Naive thymus-derived CD8-positive, alpha-beta T cell (primary cell): Measurements from ENCODE around the gene SLC43A1. TPM values are rescaled to one million over a fixed set of nuclear protein-coding genes. Genes with fewer than 3 reads are reported as not detected.
A peak's percentile ranks its signal among the peaks of the same experiment; 100 is the strongest.

Experiments
- ATAC-seq, 2 donors: fragments of 150-1000 bp; cut with Tn5 transposase in 1 of 2; sonication (Bioruptor Pico), chemical (Tn5 transposase) in 1 of 2; 1 replicate in 1 of 2; 2 replicates in 1 of 2; pipeline ENCODE4 v1.10.0; 2021; ENCODE audit warnings: mild to moderate bottlenecking in 2 of 2, moderate library complexity in 2 of 2
- POLR2A ChIA-PET: fragments of 350-600 bp; sonication (Branson Sonifier 250); formaldehyde crosslinking; loops from one replicate; lab custom pipeline; 2021; ENCODE audit warnings: antibody characterized with exemption; lab: Charles Lee
- DNase-seq, 10 donors: peaks; one replicate each; pipeline versions ENCODE4 v3.0.0 to v3.0.0-alpha.2; 2020 to 2022
- H3K27ac Mint-ChIP-seq, 10 donors: one replicate each; pipeline ENCODE4 v1.8.0; 2020 to 2022; ENCODE audit warnings: mild to moderate bottlenecking in 10 of 10, mixed read lengths in 10 of 10, moderate library complexity in 4 of 10, inconsistent platforms in 1 of 10
- H3K27me3 Mint-ChIP-seq, 5 donors: one replicate each; pipeline ENCODE4 v1.8.0; 2021 to 2022; ENCODE audit warnings: mixed read lengths in 5 of 5
- H3K36me3 Mint-ChIP-seq, 3 donors: one replicate each; pipeline ENCODE4 v1.8.0; 2020 to 2022; ENCODE audit warnings: mixed read lengths in 3 of 3, mild to moderate bottlenecking in 2 of 3, inconsistent platforms in 1 of 3
- H3K4me1 Mint-ChIP-seq, 4 donors: one replicate each; pipeline ENCODE4 v1.8.0; 2021 to 2022; ENCODE audit warnings: mixed read lengths in 4 of 4
- H3K4me3 Mint-ChIP-seq, 10 donors: one replicate each; pipeline ENCODE4 v1.8.0; 2020 to 2022; ENCODE audit warnings: mild to moderate bottlenecking in 10 of 10, mixed read lengths in 10 of 10, moderate library complexity in 6 of 10, inconsistent platforms in 1 of 10
- H3K9me3 Mint-ChIP-seq, 9 donors: one replicate each; pipeline ENCODE4 v1.8.0; 2020 to 2022; ENCODE audit warnings: mixed read lengths in 9 of 9, mild to moderate bottlenecking in 3 of 9, inconsistent platforms in 1 of 9, moderate library complexity in 1 of 9
- polyA plus RNA-seq, 3 donors: library from polyadenylated mRNA; unstranded; fragments of 300-500 nt; fragmentation: Illumina TruSeq; gene quantifications; one replicate each; pipeline ENCODE4 v1.2.3, GENCODE V29; 2021
- total RNA-seq, 8 experiments: library from RNA in 2 of 8; stranded (reverse) in 2 of 8; gene quantifications; one replicate each; pipeline ENCODE4 v1.2.3 and lab custom pipeline; 2021 to 2026

SLC43A1 gene
- total and polyA plus RNA-seq, 5 experiments from 2014 or later, result 15.3 to 27.8 (median 23.2) TPM

DNA sequence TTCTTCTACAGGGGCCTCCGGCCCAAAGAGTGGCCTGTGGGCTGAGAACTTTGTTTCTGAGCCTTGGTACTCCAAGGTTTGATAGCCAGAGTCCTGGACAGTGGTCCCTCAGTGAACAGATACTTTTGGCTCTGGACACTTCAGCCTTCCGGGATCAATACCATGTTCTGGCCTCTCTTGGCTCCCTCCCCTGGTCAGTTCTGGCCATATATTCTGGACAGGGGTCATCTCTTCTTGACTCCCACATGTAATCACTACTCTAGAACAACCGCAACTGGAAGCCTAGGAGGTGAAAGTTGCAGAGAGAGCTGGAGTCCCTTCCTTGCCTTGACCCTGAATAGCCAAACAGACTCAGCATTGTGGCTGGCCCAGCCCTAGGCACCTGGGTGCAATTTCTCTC lies 52.9 kb downstream of the SLC43A1 start:
- Mint-ChIP-seq H3K27ac (peak overlapping the region in 1 of 10 donors; percentile 40), H3K4me3 (peak overlapping the region in 8 of 10 donors; percentile 24 to 61 (median 34)), H3K4me1 (peaks cover 16 to 30% (median 27%) of the 10 kb centered on the region in 4 donors), H3K36me3 (no peaks in the 10 kb centered on the region), H3K27me3 (peaks cover 13 to 24% (median 18%) of the 10 kb centered on the region in 5 donors), H3K9me3 (no peaks in the 10 kb centered on the region)
- POLR2A ChIA-PET, result interaction anchor here (3.6 kb wide), 1 partner anchor 11 kb away, joined by 16 read pairs; no protein-coding TSS in a partner anchor
- no peak for DNase-seq
- no peak for ATAC-seq

DNA sequence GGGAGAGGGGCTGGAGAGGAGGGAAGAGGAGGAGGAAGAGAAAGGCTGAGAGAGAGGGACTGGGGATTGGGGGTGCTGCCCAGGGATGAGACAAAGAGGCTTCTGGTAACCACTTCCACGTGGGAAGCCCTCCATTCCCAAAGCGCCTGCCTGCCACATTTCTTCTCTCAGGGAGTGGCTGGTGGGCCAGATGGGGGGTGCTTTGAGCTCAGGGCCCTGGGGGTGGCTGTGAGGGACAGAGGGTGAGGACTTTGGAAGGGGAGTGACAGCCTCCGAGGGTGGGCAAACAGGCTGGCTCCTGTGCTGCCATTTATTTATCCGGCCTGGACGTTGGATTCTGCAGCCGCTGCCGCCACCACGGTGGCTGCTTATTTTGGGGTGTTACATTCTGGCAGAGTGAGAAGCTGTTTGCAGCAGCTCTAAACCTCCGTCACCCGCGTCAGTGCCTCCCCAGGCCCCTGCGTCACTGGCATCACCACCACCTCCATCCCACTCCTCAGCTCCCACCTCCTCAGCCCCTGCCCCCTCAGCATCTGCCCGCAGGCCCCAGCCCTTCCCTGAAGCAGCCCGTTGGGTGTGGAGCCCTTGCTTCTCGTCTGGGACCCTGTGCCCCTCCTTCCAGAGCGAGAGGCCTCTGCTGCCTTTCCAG lies 53.5 kb downstream of the SLC43A1 start:
- Mint-ChIP-seq H3K36me3 (no peaks in the 10 kb centered on the region), H3K9me3 (no peaks in the 10 kb centered on the region), H3K27me3 (peaks cover 17 to 30% (median 22%) of the 10 kb centered on the region in 5 donors), H3K27ac (no peak overlapping the region), H3K4me3 (peak overlapping the region in 8 of 10 donors; percentile 33 to 82 (median 51)), H3K4me1 (peaks cover 17 to 35% (median 33%) of the 10 kb centered on the region in 4 donors)
- ATAC-seq, result no peak
- POLR2A ChIA-PET, result interaction anchor here (1.2 to 3.6 kb wide), 2 partner anchors 12 to 22 kb away, joined by 4 to 16 read pairs; no protein-coding TSS in a partner anchor
- no peak for DNase-seq

DNA sequence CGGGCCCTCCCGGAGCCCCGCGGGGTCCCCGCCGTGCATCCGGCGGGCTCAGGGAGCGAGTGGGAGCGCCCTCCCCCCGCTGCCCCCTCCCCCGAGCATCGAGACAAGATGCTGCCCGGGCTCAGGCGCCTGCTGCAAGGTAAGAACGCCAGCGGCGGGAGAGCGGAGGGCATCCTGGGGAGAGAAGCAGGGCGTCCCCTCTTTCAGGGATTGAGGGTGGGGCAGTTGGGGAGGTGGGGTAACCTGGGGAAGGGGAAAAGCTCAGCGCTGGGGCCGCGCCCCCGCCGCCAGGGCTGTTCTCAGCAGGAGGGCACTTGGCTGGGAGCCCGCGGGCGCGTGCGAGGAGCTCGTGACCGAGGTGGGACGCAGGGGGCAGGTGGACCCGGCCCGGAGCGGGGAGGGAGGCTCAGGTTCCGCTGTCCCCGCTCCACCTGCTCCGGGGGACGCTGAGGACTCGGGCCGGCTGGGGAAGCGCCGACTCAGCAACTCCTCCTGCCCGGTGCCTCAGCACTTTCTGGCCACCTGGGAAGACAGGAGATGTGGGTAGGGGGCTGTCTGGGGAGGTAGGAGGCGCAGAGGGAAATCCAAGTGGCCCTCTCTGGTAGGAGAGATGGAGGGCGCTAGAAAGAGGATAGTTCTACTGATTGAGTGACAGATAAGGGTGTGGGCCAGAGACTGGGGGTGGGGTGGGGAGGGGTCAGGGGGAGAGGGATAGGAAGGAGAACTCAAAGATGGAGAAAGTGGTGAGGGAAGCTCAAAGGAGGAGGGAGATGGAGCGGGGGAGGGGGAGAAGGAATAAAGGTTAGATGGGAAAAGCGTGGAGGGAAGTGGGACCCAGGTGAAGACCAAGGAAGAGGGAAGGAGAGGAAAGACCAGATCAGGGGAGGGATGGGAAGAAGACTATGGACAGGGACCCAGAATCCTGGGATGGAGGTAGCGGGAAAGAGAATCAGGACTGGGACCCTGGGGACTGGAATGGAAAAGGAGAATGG lies 54.4 kb downstream of the SLC43A1 start:
- Mint-ChIP-seq H3K4me1 (peaks cover 18 to 36% (median 34%) of the 10 kb centered on the region in 4 donors), H3K27me3 (peaks cover 19 to 35% (median 23%) of the 10 kb centered on the region in 5 donors), H3K27ac (peak overlapping the region in 1 of 10 donors; percentile 72), H3K36me3 (no peaks in the 10 kb centered on the region), H3K9me3 (no peaks in the 10 kb centered on the region), H3K4me3 (peak overlapping the region in 9 of 10 donors; percentile 33 to 82 (median 50))
- ATAC-seq (no peak), DNase-seq (peak in 1 of 10 donors; percentile 15)
- POLR2A ChIA-PET, result interaction anchor here (1.2 to 3.6 kb wide), 4 partner anchors 12 to 54 kb away, joined by 3 to 16 read pairs (median 4); partner anchors contain the start of gene SLC43A1

DNA sequence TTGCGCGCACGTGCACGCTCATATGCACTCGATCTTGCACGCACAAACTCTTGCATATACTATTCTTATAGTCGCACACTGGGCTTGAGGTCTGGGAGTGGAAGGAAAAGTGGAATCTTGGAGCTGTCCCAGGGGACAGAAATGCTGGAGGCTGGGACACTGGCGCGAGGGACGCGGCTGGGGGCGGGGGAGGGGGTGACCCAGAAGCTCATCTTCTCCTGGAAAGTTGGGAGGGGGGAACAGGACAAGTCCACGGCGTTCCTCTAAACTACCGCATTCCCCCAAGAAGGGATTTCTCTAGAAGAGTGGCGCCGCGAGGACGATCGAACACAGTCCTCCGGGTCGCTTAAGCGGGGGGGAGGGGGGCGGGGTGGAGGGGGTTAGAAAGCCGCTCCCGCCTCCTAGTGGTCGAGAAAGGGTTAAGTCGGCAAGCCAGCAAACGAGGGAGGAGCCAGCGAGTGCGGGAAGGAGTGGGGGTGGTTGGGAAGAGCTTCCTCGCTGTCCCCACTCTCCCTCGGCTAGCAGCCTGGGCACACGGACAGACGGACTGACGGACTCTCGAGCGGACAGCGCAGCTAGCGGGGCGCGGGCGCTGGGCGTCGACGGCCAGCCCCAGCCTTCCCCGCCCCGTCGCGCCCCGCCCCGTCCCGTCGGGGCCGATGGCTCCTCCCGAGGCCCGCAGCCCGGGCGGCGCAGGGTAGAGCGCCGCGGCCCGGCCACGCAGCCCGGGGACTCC lies 55.3 kb downstream of the SLC43A1 start, which contains the start of gene RTN4RL2:
Gene RTN4RL2, plus strand, starts transcription at position 507 of the 736 bp plus-strand sequence. CDS start 338 bp downstream, outside the sequence.
- POLR2A ChIA-PET, result interaction anchor here (1.2 to 3.6 kb wide), 5 partner anchors 13 to 122 kb away, joined by 3 to 16 read pairs (median 5); partner anchors contain the start of genes P2RX3 and SLC43A1
- peak; percentile 51 to 61 for ATAC-seq
- Mint-ChIP-seq H3K4me3 (peak within 1 kb of the TSS; percentile 69 to 92 (median 84)), H3K36me3 (no peaks in the 10 kb centered on the region), H3K4me1 (peaks cover 18 to 36% (median 34%) of the 10 kb centered on the region in 4 donors), H3K9me3 (no peaks in the 10 kb centered on the region), H3K27ac (peak within 1 kb of the TSS in 5 of 10 donors; percentile 9 to 83 (median 57)), H3K27me3 (peaks cover 19 to 35% (median 23%) of the 10 kb centered on the region in 5 donors)
- DNase-seq, result peak in 5 of 10 donors; percentile 17 to 30 (median 22)

DNA sequence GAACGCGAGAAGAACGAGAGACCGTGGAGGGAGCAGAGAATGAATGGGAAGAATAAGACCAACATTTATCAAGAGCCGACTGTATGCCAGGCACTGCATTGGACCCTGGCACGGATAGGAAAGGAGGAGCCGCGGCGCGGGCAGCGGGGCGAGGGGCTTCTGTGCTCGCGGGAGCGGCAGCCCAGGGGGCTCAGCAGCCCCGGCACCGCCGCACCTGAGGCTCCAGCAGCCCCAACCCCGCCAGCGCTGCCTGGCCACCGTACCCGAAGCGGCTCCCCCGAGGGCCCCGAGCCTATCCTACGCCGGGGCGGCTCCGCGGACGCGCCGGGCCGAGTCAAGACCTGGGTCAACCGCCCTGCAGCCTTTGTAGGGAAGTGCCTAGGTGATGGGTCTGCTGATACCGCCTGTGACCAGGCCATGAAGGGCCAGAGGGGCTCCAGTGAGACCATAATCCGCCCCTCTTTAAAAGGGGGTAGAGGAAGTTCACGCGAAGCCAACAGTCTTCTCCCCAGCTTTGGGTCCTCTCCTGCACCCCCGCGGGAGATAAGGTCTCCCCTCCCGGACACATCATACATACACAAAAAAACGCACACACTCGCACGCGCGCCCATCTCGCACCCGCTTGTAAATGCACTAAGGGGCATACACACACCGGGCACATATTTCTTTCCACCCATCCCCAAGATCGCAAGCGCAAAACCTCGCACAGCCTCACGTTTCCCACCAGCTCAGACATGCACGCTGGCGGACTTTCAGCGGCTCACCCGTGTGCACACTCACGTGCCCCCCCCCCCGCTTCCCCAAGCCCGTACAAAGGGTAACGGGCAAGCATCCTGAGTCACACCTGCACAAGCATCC lies 56.1 kb downstream of the SLC43A1 start:
- ATAC-seq, result peak; percentile 27 to 46
- POLR2A ChIA-PET, result interaction anchor here (1.0 to 3.6 kb wide), 5 partner anchors 14 to 121 kb away, joined by 4 to 16 read pairs (median 5); partner anchors contain the start of genes P2RX3 and SLC43A1
- H3K9me3 Mint-ChIP-seq, result no peaks in the 10 kb centered on the region
- H3K27me3 Mint-ChIP-seq, result peaks cover 19 to 35% (median 23%) of the 10 kb centered on the region in 5 donors
- peak overlapping the region in 5 of 10 donors; percentile 9 to 83 (median 49) for H3K27ac Mint-ChIP-seq
- peak overlapping the region; percentile 79 to 95 (median 90) for H3K4me3 Mint-ChIP-seq
- H3K4me1 Mint-ChIP-seq, result peaks cover 18 to 36% (median 34%) of the 10 kb centered on the region in 4 donors
- H3K36me3 Mint-ChIP-seq, result no peaks in the 10 kb centered on the region
- peak in 4 of 10 donors; percentile 20 to 33 (median 28) for DNase-seq

DNA sequence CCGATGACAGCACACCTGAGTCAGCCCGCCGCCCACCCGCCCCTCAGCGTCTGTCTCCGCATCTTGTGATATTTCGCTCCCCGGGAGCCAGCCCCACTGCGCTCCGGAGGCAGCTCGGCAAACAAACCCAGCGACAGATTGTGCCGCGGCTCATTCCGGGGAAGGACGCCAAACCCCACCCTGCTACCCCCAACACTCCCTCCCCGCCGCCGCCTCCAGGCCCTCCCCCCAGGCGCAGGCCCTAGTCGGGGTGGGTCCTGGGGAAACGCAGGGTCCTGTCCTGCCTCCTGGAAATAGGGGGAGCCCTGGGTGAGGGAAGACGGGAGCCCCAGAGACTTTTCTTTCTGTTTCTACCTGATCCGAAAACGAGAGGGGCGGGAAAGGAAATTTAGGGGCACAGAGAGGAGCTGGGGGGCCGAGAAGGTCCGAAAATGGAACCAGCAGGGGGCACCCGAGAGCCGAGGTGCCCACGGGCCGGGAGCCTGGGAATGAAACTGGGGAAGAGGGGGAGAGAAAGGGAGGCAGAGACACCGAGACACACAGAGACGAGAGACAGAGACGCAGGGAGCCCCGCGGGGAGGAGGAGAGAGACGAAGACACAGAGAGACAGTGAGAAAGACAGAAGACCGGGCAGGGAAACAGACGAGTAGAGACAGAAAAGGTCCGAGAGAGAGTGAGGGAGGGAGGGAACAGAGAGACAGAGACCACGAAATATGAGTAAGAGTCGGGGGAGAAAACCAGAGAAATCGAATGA lies 56.9 kb downstream of the SLC43A1 start:
- POLR2A ChIA-PET, result interaction anchor here (0.9 to 1.5 kb wide), 5 partner anchors 16 to 113 kb away, joined by 3 to 8 read pairs (median 6); no protein-coding TSS in a partner anchor
- peak overlapping the region; percentile 76 to 95 (median 90) for H3K4me3 Mint-ChIP-seq
- H3K9me3 Mint-ChIP-seq, result no peaks in the 10 kb centered on the region
- H3K27me3 Mint-ChIP-seq, result peaks cover 19 to 35% (median 23%) of the 10 kb centered on the region in 5 donors
- peak; percentile 38 to 43 for ATAC-seq
- no peaks in the 10 kb centered on the region for H3K36me3 Mint-ChIP-seq
- peak in 7 of 10 donors; percentile 31 to 65 (median 52) for DNase-seq
- peaks cover 17 to 36% (median 34%) of the 10 kb centered on the region in 4 donors for H3K4me1 Mint-ChIP-seq
- peak overlapping the region in 3 of 10 donors; percentile 35 to 49 (median 35) for H3K27ac Mint-ChIP-seq

DNA sequence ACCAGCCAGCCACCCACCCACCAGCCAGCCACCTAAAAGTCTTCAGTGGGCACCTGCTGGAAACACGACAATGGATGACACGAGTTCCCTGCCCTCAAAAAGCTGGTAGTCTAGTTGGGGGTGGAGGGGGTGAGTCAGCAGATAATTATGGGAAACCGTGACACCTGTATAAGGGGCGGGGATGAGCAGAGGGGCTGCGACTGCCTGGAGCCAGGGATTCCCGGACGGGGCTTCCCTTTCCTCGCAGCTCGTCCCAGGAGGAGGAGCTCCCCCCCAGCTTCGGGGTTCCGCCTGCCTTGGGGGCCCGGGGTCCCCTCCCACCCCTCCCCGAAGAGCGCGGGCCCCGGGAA lies 57.5 kb downstream of the SLC43A1 start:
- no peaks in the 10 kb centered on the region for H3K9me3 Mint-ChIP-seq
- peak overlapping the region; percentile 59 to 87 (median 79) for H3K4me3 Mint-ChIP-seq
- ATAC-seq (no peak), DNase-seq (peak in 1 of 10 donors; percentile 14)
- POLR2A ChIA-PET, result interaction anchor here (0.8 to 1.5 kb wide), 8 partner anchors 17 to 113 kb away, joined by 3 to 8 read pairs (median 5); no protein-coding TSS in a partner anchor
- H3K4me1 Mint-ChIP-seq, result peaks cover 17 to 36% (median 34%) of the 10 kb centered on the region in 4 donors
- H3K36me3 Mint-ChIP-seq, result no peaks in the 10 kb centered on the region
- no peak overlapping the region for H3K27ac Mint-ChIP-seq
- peaks cover 19 to 35% (median 23%) of the 10 kb centered on the region in 5 donors for H3K27me3 Mint-ChIP-seq

DNA sequence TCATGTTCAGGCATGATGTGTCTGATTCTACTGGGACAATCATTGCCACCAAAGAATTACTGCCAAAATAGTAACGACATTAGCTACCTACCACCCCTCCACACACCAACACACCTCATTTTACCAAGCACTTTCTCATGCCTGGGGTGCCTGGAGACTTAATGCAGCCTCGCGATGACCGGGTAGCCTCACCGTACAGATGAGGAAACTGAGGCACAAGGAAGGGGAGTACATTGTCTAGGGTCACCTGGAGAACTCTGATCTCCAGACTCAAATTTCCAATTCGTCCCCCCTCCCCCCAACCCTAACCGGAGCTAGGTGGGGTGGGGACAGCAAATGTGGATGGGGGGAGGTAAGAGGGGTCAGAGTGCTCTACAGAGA lies 57.9 kb downstream of the SLC43A1 start:
- H3K27ac Mint-ChIP-seq, result peak overlapping the region in 3 of 10 donors; percentile 20 to 86 (median 32)
- H3K4me1 Mint-ChIP-seq, result peaks cover 17 to 32% (median 32%) of the 10 kb centered on the region in 4 donors
- peaks cover 19 to 35% (median 22%) of the 10 kb centered on the region in 5 donors for H3K27me3 Mint-ChIP-seq
- peak overlapping the region; percentile 59 to 87 (median 79) for H3K4me3 Mint-ChIP-seq
- ATAC-seq (peak; percentile 23 to 24), DNase-seq (peak in 1 of 10 donors; percentile 17)
- POLR2A ChIA-PET, result interaction anchor here (0.8 to 1.5 kb wide), 7 partner anchors 17 to 112 kb away, joined by 3 to 8 read pairs (median 5); no protein-coding TSS in a partner anchor
- no peaks in the 10 kb centered on the region for H3K9me3 Mint-ChIP-seq
- no peaks in the 10 kb centered on the region for H3K36me3 Mint-ChIP-seq

DNA sequence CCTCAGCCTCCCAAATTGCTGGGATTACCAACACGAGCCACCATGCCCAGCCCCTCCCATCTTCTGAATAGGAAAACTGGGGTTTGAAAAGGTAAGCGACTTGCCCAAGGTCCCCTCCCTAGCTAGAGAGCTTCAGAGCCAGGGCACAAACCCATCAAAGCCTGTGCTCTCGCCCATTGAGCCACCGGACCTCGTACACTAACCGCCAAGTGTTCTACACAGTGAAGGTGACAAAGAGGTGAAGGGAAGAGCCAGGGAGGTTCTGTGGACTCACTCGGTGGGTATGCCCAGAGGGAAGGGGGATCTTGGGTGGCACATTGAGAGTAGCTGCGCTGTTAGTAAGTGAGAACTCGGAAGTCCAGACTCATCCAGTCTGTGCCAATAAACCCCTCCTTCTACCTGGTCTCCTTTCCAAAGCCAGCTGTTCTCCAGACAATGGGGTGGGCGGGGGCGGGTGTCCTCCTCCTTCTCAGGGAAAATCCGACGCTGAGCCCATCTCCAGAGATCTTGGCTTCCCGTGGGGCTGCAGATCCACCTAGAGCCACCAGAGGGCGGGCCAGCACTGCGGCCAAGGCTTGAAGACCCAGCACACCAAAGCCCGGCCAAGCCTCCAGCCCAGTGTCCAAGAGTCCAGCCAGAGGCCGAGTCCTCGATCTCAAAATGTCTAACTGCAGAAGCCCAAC lies 58.4 kb downstream of the SLC43A1 start:
- POLR2A ChIA-PET, result interaction anchor here (0.8 to 1.5 kb wide), 7 partner anchors 18 to 122 kb away, joined by 3 to 8 read pairs (median 3); partner anchors contain the start of gene SSRP1
- Mint-ChIP-seq H3K36me3 (no peaks in the 10 kb centered on the region), H3K27me3 (peaks cover 19 to 35% (median 21%) of the 10 kb centered on the region in 5 donors), H3K4me1 (peaks cover 17 to 30% (median 29%) of the 10 kb centered on the region in 4 donors), H3K9me3 (no peaks in the 10 kb centered on the region), H3K4me3 (peak overlapping the region; percentile 59 to 87 (median 79)), H3K27ac (peak overlapping the region in 3 of 10 donors; percentile 20 to 86 (median 32))
- ATAC-seq (peak; percentile 42 to 48), DNase-seq (peak; percentile 51 to 81 (median 69))
